Activated T-cell treated with anti-CD3 and anti-CD28 coated beads, Interleukin-2, amount 50 U/mL, for 24 hours (primary cell): ENCODE data around the gene IL4R.
"Not testable (repeated sequence)": the region's sequence is repeated elsewhere in the genome, so short reads cannot be mapped to it uniquely, and the experiment has no call there.

Experiments
- DNase-seq: peaks from one replicate; pipeline ENCODE4 v3.0.0-alpha.2; 2020
- H3K27ac Mint-ChIP-seq: 2 replicates; pipeline ENCODE4 v1.8.0; 2020; ENCODE audit warnings: mild to moderate bottlenecking, mixed read lengths
- H3K27me3 Mint-ChIP-seq: 2 replicates; pipeline ENCODE4 v1.8.0; 2020; ENCODE audit warnings: mixed read lengths
- H3K36me3 Mint-ChIP-seq: 2 replicates; pipeline ENCODE4 v1.8.0; 2020; ENCODE audit warnings: low read depth, mixed read lengths
- H3K4me1 Mint-ChIP-seq: 2 replicates; pipeline ENCODE4 v1.8.0; 2020; ENCODE audit warnings: low read depth, mixed read lengths
- H3K4me3 Mint-ChIP-seq: 2 replicates; pipeline ENCODE4 v1.8.0; 2020; ENCODE audit warnings: mild to moderate bottlenecking, moderate library complexity, mixed read lengths
- H3K9me3 Mint-ChIP-seq: 2 replicates; pipeline ENCODE4 v1.8.0; 2020; ENCODE audit warnings: mixed read lengths

The IL4R gene

GRCh38 chr16:27281243-27281642 is 32.5 kb upstream of the IL4R start:
- H3K4me1 Mint-ChIP-seq = peaks cover 54% of the 10 kb centered on the region
- no peaks in the 10 kb centered on the region for H3K36me3 Mint-ChIP-seq
- H3K9me3 Mint-ChIP-seq = peaks cover 3% of the 10 kb centered on the region
- peak overlapping the region; percentile 82 for H3K27ac Mint-ChIP-seq
- no peak for DNase-seq
- no peaks in the 10 kb centered on the region for H3K27me3 Mint-ChIP-seq
- peak overlapping the region; percentile 48 for H3K4me3 Mint-ChIP-seq

- no peaks in the 10 kb centered on the region for H3K27me3 Mint-ChIP-seq
- H3K36me3 Mint-ChIP-seq = no peaks in the 10 kb centered on the region
- H3K4me1 Mint-ChIP-seq = peaks cover 69% of the 10 kb centered on the region
- H3K27ac Mint-ChIP-seq = peak overlapping the region; percentile 75
- peaks cover 8% of the 10 kb centered on the region for H3K9me3 Mint-ChIP-seq
- no peak overlapping the region for H3K4me3 Mint-ChIP-seq
- no peak for DNase-seq
These were observed 28.7 kb upstream of the IL4R start for GRCh38 chr16:27284865-27285675.

- peak overlapping the region; percentile 8 for H3K27ac Mint-ChIP-seq
- peaks cover 8% of the 10 kb centered on the region for H3K9me3 Mint-ChIP-seq
- no peak overlapping the region for H3K4me3 Mint-ChIP-seq
- no peak for DNase-seq
- H3K4me1 Mint-ChIP-seq = peaks cover 76% of the 10 kb centered on the region
- no peaks in the 10 kb centered on the region for H3K27me3 Mint-ChIP-seq
- no peaks in the 10 kb centered on the region for H3K36me3 Mint-ChIP-seq
These were observed 28.0 kb upstream of the IL4R start for GRCh38 chr16:27285676-27286196.

DNA sequence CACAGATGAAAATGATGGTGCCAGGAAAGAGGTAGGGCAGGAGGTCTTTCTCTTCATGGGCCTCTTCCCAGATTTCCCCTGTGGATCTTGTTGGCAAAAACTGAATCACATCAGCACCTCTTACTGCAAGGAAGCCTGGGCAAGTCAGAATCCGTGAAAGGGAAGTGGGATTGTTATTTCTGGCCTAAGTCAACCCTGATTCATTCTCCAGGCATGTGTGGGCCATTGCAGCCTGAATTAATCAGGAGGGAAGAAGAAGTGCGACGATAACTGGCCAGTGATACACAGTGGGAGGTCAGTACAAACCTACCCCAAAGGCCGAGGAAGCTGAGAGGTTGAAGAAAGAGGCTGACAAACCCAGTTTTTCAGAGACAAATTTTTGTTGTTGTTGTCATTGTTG is 27.3 kb upstream of the IL4R start:
- Mint-ChIP-seq H3K9me3 (peaks cover 8% of the 10 kb centered on the region), H3K27ac (no peak overlapping the region), H3K36me3 (no peaks in the 10 kb centered on the region), H3K27me3 (no peaks in the 10 kb centered on the region), H3K4me1 (peaks cover 75% of the 10 kb centered on the region), H3K4me3 (no peak overlapping the region)
- DNase-seq = no peak

DNA sequence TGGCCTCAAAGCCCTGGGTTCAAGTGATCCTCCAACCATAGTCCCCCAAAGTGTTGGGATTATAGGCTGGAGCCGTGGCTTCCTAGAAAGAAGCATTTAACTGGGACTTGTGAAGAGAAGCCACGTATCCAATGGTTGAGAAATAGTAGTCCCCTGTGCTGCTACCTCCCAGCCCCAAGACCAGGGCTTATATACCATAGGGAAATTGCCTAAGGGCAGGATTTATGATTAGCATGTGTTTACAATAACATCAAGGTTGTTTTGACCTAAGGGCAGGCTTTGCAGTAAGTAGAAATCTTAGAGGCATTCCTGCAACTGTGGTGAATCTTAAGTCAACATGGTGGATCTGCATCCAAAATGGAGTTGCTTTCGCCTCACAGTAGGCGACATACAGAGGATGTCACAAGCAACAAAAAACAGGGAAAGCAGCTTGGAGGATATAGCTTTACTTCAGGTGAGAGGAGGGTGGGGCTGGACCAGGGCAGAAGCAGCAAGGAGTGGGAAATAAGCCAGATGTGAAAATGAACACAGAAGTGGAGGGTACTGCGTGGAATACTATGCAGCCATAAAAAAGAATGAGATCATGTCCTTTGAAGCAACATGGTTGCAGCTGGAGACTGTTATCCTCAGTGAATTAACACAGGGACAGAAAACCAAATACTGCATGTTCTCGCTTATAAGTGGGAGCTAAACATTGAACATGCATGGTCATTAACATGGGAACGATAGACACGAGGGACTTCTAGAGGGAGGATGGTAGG is 26.5 kb upstream of the IL4R start:
- Mint-ChIP-seq H3K4me3 (no peak overlapping the region), H3K27ac (no peak overlapping the region), H3K27me3 (no peaks in the 10 kb centered on the region), H3K9me3 (peaks cover 8% of the 10 kb centered on the region), H3K36me3 (no peaks in the 10 kb centered on the region), H3K4me1 (peaks cover 70% of the 10 kb centered on the region)
- no peak for DNase-seq

GRCh38 chr16:27287887-27288286 is 25.9 kb upstream of the IL4R start:
- H3K27me3 Mint-ChIP-seq = no peaks in the 10 kb centered on the region
- H3K4me3 Mint-ChIP-seq = no peak overlapping the region
- H3K4me1 Mint-ChIP-seq = peaks cover 65% of the 10 kb centered on the region
- H3K36me3 Mint-ChIP-seq = no peaks in the 10 kb centered on the region
- DNase-seq = no peak
- H3K27ac Mint-ChIP-seq = no peak overlapping the region
- peaks cover 8% of the 10 kb centered on the region for H3K9me3 Mint-ChIP-seq

DNA sequence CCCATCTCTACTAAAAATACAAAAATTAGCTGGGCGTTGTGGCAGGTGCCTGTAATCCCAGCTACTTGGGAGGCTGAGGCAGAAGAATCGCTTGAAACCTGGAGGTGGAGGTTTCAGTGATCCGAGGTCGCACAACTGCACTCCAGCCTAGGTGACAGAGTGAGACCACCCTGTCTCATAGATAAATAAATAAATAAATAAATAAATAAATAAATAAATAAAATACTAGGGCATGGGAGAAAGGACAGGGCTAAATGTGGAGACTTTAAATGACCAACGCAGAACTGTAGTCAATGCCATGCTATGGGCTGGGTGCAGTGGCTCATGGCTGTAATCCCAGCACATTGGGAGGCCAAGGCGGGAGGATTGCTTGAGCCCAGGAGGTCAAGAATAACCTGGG is 25.5 kb upstream of the IL4R start:
- H3K27ac Mint-ChIP-seq, H3K27me3 Mint-ChIP-seq, DNase-seq, H3K4me3 Mint-ChIP-seq, H3K36me3 Mint-ChIP-seq, H3K9me3 Mint-ChIP-seq: not testable (repeated sequence)
- H3K4me1 Mint-ChIP-seq = peaks cover 61% of the 10 kb centered on the region

DNA sequence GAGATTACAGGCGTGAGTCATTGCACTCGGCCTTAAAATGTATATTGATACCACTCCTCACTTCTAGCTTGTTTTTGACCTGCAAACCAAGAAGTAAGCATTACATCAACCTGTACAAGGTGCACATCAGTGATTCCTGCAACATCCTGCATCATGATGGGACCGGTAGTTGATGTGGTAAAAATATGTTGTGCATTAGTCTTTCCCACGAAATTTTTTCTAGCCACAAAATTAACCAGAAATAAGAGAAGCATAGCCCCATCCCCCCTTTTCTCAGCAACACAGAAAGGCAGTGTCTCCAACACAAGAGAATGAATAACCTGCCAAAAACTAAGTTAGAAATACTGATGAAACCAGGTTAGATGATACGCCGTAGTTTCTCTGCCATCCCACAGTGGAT is 24.1 kb upstream of the IL4R start:
- H3K4me3 Mint-ChIP-seq = no peak overlapping the region
- DNase-seq = no peak
- no peaks in the 10 kb centered on the region for H3K27me3 Mint-ChIP-seq
- H3K4me1 Mint-ChIP-seq = peaks cover 49% of the 10 kb centered on the region
- H3K9me3 Mint-ChIP-seq = peaks cover 5% of the 10 kb centered on the region
- H3K36me3 Mint-ChIP-seq = no peaks in the 10 kb centered on the region
- H3K27ac Mint-ChIP-seq = peak overlapping the region; percentile 85

DNA sequence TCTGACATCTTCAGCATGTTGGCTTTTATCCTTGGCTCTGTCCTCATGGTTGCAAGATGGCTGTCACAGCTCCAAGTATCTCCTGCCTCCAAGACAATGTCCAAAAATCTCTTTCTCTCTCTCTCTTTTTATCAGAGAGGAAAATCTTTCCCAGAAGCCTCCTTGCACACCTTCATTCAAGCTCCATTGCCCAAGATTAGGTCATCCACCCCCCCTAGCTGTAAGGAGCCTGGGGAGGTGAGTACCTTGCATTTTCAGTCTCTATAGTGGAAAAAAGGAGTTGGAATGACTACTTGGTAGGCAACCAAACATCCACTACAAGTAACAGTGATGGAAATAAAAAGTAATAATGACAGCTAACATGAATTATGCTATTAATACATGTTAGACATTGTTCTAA is 23.2 kb upstream of the IL4R start:
- peak overlapping the region; percentile 85 for H3K27ac Mint-ChIP-seq
- no peaks in the 10 kb centered on the region for H3K27me3 Mint-ChIP-seq
- peaks cover 5% of the 10 kb centered on the region for H3K9me3 Mint-ChIP-seq
- no peak for DNase-seq
- H3K4me1 Mint-ChIP-seq = peaks cover 45% of the 10 kb centered on the region
- no peak overlapping the region for H3K4me3 Mint-ChIP-seq
- H3K36me3 Mint-ChIP-seq = no peaks in the 10 kb centered on the region

GRCh38 chr16:27291106-27291505 is 22.7 kb upstream of the IL4R start:
- Mint-ChIP-seq H3K9me3 (peaks cover 5% of the 10 kb centered on the region), H3K36me3 (no peaks in the 10 kb centered on the region), H3K27me3 (no peaks in the 10 kb centered on the region), H3K4me3 (no peak overlapping the region), H3K27ac (peak overlapping the region; percentile 50), H3K4me1 (peaks cover 45% of the 10 kb centered on the region)
- no peak for DNase-seq

DNA sequence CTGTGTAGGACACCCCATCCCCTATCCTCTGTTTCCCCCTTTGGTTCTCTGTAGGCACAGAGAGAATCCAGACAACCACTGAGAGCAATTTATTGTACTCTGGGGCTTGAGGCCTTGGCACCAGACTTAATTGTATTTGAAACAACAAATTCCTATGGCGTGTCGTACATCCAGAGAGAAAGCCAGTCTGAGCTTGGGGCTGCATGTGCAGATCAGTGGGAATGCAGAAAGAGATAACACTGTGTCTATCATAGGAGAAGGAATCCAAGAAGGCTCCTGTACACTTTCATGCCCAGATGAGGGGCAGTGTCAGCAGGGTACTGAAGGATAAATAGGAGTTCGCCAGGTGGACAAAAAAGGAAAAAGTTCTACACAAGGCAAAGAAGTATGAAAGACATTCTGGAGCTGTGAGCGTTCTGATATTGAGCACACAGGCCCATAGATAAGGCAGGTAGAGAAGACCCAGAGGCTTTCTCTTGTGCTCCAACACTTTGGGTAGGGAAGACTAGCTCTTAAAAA is 22.0 kb upstream of the IL4R start:
- no peak for DNase-seq
- H3K36me3 Mint-ChIP-seq = no peaks in the 10 kb centered on the region
- peaks cover 44% of the 10 kb centered on the region for H3K4me1 Mint-ChIP-seq
- H3K27me3 Mint-ChIP-seq = no peaks in the 10 kb centered on the region
- H3K27ac Mint-ChIP-seq = no peak overlapping the region
- peaks cover 5% of the 10 kb centered on the region for H3K9me3 Mint-ChIP-seq
- no peak overlapping the region for H3K4me3 Mint-ChIP-seq

GRCh38 chr16:27293343-27293742 is 20.4 kb upstream of the IL4R start:
- peaks cover 44% of the 10 kb centered on the region for H3K4me1 Mint-ChIP-seq
- DNase-seq = no peak
- H3K27ac Mint-ChIP-seq = no peak overlapping the region
- H3K36me3 Mint-ChIP-seq = no peaks in the 10 kb centered on the region
- H3K4me3 Mint-ChIP-seq = no peak overlapping the region
- no peaks in the 10 kb centered on the region for H3K27me3 Mint-ChIP-seq
- no peaks in the 10 kb centered on the region for H3K9me3 Mint-ChIP-seq

DNA sequence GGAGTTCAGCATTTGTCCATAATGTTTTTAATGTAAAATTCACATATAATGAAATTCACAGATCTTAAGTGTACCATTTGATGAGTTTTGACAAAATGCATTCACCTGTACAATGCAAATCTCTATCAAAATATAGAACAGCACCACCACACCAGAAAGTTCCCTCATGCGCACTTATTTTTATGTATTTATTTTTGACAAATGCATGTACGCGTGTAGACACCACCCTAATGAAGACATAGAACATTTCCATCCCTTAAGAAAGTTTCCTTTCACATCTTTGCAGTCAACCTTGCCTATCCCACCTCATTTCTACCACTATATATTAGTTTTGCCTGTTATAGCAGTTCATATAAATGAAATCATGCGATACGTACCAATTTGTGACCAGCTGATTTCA is 15.6 kb upstream of the IL4R start:
- H3K9me3 Mint-ChIP-seq = no peaks in the 10 kb centered on the region
- no peak for DNase-seq
- H3K4me3 Mint-ChIP-seq = no peak overlapping the region
- peaks cover 20% of the 10 kb centered on the region for H3K4me1 Mint-ChIP-seq
- no peak overlapping the region for H3K27ac Mint-ChIP-seq
- H3K36me3 Mint-ChIP-seq = no peaks in the 10 kb centered on the region
- no peaks in the 10 kb centered on the region for H3K27me3 Mint-ChIP-seq

DNA sequence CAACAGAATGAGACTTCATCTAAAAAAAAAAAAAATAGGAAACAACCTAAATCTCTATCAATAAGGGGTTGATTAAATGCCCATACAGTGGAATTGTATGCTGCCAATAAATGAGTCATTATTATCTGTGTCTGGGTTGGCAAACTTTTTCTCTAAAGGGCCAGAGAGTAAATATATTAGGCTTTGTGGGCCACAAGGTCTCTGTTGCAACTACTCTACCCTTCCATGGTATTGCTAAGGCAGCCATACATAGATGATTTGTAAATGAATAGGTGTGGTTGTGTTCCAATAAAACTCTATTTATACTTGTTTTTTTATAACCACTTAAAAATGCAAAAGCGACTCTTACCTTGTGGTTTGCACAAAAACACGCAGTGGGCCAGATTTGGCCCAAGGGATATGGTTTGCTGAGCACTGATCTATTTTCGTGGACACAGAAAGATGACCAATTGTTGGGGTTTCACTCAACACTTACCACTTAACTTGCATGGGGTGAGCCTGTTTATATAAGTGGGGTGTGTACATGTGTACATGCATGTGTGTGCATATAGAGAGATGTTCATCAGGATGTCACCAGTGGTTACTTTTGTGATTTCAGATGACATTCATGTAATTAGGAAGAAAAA is 12.4 kb upstream of the IL4R start:
- Mint-ChIP-seq H3K27me3 (no peaks in the 10 kb centered on the region), H3K36me3 (no peaks in the 10 kb centered on the region), H3K27ac (no peak overlapping the region), H3K4me3 (no peak overlapping the region), H3K9me3 (no peaks in the 10 kb centered on the region), H3K4me1 (peaks cover 16% of the 10 kb centered on the region)
- no peak for DNase-seq
